MM.1S (cell line): Measurements from ENCODE around the gene BOC.

Source experiments
- EZH2 ChIP-seq: fragments of 300-600 bp; sonication (generic); optimal IDR thresholded peaks from 2 replicates; pipeline ENCODE3; 2017; ENCODE audit warnings: low read depth, mild to moderate bottlenecking, antibody characterized with exemption, low read length, mixed read lengths
- EZH2phosphoT487 ChIP-seq: fragments of 300-600 bp; sonication (generic); IDR thresholded peaks from 2 replicates; pipeline ENCODE4 v1.6.1; 2018; ENCODE audit warnings: antibody characterized with exemption, low read length
- TF ChIP-seq, protein P1 (sequence below): fragments of 300-600 bp; sonication (generic); IDR thresholded peaks from 2 replicates; pipeline ENCODE4 v1.5.1; 2016; ENCODE audit warnings: antibody characterized with exemption, low read length, mixed read lengths

DNA sequence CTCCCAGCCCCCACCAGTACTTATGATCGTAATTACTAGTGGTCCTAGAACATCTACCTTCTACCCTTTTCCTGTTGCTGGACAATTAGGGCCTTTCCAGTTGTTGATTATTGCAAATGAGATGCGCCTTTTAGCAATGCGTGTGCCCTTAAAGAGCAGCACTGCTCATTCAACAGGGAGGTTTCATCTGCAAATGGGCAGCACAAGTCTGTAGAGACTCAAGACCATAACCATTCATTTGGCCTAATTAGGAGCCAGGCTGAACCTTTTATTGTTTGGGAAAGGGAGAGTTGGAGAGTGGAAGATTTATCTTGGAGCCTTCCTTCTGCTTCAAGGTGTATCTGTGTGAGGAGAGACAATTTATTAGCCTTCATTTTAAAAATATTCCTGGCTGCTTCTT lies 42.3 kb downstream of the BOC start:
- TF ChIP-seq, protein P1, sequence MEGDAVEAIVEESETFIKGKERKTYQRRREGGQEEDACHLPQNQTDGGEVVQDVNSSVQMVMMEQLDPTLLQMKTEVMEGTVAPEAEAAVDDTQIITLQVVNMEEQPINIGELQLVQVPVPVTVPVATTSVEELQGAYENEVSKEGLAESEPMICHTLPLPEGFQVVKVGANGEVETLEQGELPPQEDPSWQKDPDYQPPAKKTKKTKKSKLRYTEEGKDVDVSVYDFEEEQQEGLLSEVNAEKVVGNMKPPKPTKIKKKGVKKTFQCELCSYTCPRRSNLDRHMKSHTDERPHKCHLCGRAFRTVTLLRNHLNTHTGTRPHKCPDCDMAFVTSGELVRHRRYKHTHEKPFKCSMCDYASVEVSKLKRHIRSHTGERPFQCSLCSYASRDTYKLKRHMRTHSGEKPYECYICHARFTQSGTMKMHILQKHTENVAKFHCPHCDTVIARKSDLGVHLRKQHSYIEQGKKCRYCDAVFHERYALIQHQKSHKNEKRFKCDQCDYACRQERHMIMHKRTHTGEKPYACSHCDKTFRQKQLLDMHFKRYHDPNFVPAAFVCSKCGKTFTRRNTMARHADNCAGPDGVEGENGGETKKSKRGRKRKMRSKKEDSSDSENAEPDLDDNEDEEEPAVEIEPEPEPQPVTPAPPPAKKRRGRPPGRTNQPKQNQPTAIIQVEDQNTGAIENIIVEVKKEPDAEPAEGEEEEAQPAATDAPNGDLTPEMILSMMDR, result no peak
- no peak for TF ChIP-seq EZH2
- TF ChIP-seq EZH2phosphoT487, result no peak
